GM18873 (cell line): ENCODE measurements around the gene CYP4F22.
"Not testable (repeated sequence)": the region's sequence is repeated elsewhere in the genome, so short reads cannot be mapped to it uniquely, and the experiment has no call there.

Experiments
- ATAC-seq: cut with Tn5 transposase; IDR thresholded peaks from one replicate; pipeline ENCODE4 v1.9.1; 2021; ENCODE audit warnings: mild to moderate bottlenecking, moderate library complexity, moderate number of reproducible peaks; ENCODE audit not compliant: unreplicated experiment, low FRiP score

The CYP4F22 gene

DNA sequence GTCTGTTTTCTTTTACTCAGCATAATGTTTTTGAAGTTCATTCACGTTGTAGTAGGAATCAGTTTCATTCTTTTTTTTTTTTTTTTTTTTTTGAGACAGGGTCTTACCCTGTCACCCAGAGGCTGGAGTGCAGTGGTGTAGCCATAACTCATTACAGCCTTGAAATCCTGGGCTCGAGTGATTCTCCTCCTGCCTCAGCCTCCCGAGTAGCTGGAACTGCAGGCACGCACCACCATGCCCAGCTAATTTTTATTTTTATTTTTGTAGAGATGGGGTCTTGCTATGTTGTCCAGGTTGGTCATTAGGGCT is 25.2 kb downstream of the CYP4F22 start:
- ATAC-seq = not testable (repeated sequence)

DNA sequence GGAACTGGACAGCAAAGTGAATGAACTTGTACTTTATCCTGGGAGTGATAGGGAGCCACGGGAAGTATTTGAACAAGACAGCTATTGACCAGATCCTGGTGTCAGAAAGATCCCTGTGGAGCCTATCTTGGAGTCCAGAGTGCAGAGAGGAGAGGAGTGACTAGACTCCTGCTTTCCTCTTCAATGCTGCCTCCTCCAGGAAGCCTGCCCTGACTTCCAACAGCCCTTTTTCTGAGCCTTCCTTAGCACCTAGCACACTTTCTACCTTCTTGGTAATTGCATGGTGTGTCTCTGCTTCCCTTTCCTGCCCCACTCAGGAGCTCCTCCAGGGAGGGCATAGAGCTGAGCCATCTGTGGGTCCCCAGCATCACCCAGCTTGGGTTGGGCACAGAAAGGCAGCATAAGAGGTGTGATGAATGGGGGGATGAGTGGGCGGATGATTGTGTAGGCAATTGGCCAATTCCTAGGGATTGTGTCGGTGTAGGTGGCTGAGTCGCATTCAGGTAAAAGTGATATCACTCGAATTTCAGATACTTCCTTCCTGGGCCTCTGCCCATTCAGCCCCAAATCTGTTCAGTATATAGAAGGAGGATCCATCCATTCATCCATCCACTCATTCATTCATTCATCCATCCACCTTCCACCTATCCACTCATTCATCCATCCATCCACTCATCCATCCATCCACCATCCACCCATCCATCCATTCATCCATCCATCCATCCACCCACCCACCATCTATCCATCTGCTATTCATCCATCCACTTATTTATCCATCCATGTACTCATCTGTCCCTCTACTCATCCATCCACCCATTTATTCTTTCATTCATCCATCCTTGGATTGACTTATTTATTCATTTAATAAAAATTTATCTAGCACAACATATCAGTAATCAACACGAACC is 26.9 kb downstream of the CYP4F22 start:
- ATAC-seq = no peak

DNA sequence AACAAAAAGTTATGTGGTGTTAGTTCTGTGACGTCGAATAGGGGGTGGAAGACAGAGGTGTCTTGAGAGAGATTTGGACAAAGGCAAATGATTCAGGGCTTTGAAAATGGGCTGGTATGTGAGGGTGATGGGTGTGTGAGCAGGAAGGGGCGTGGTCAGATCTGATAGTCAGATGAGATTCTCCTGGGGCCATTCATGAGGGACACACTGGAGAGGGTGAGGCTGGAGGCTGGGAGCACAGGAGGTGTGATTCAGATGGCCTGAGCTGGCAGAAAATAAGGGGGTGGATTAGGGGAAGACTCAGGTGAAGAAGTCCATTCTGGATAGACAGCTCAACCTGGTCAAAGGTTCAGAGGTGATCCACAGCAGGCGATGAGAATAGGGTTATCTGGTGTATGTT is 28.0 kb downstream of the CYP4F22 start:
- no peak for ATAC-seq

DNA sequence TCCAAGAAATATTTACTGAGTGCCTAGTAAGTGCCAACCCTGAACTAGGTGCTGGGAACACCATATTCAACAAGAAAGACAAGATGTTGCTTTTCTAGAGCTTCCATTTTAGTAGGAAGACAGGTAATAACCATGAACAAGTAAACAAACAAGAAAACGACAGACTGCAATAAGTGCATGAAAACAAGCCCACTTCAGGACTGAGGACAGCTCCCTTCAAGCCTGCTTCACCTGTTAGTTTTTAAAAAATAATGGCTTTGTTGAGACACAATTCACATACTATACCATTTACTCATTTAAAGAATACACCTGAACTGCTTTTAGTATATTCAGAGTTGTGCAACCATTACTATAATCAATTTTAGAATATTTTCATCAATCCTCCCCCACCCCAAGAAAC is 30.4 kb downstream of the CYP4F22 start:
- no peak for ATAC-seq

DNA sequence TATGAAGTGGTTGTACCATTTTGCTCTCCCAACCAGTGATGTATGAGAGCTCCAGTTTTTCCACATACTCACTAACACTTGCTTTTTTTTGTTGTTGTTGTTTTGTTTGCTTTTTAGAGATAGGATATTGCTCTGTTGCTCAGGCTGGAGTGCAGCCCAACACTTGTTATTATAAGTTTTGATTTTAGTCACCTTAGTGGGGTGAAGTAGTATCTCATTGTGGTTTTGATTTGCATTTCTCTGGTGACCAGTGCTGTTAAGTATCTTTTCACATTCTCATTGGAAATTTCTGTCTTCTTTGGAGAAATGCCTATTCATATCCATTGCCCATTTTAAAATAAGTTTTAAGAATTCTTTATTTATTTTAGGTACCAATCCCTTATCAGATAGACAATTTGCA is 31.3 kb downstream of the CYP4F22 start:
- no peak for ATAC-seq

DNA sequence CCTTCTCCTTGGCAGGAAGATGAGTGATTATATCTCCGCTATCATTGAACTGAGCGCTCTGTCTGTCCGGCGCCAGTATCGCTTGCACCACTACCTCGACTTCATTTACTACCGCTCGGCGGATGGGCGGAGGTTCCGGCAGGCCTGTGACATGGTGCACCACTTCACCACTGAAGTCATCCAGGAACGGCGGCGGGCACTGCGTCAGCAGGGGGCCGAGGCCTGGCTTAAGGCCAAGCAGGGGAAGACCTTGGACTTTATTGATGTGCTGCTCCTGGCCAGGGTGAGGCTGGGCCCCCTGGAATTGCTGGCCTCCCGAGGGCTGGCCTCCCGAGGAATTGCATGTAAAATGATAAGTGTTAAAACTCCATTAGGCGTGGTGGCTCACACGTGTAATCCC is 32.1 kb downstream of the CYP4F22 start:
- ATAC-seq = no peak

DNA sequence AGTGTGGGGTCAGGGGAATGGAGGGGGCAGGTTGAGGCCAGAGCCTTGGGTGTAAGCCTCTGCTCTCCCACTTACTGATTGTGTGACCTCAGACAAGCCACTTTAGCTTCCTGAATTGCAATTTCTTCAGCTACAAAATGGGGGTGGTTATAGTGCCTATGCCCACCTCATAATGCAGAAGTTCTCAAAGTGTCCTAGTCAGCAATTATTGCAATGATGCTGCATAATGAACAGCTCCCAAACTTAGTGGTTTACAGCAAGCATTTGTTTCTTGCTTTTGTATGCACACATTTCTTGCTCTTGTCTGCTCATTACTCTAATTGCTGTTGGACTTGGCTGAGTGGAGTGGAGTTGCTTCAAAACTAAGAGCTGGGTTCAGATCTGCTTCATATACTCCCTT is 36.0 kb downstream of the CYP4F22 start:
- ATAC-seq = no peak

DNA sequence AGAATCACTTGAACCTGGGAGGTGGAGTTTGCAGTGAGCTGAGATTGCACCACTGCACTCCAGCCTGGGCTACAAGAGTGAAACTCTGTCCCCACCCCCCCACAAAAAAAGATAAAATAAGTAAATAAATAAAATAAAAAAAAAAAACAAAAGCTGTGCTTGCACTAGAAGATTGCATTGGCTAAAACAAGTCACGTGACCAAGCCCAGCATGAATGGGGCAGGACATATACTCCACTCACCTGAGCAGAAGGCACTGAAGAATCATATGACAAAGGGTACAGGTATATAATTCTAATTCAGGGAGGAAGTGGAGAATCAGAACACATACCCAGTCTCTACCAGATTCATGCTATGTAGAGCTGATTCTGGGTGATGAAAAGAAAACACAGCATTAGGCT is 36.6 kb downstream of the CYP4F22 start:
- ATAC-seq = no peak

DNA sequence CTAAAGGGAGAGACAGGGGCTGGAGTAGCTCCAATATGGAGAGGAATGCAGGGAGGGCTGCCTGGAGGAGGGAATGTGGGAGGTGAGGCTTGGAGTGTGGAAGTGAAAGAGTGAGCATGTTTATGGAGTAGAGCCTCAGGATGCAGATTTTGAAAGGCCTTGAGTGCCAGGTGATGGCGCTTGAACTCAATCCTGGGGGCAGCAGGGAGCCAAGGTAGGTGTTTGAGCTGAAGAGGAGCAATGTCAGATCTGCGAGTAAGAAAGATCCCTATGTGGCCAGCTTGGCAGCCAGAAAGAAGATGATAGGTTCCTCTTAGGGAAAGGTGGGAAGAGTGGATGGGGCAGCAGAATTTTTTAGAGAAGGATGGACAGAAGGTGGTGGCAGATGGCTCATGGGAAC is 40.3 kb downstream of the CYP4F22 start:
- no peak for ATAC-seq

DNA sequence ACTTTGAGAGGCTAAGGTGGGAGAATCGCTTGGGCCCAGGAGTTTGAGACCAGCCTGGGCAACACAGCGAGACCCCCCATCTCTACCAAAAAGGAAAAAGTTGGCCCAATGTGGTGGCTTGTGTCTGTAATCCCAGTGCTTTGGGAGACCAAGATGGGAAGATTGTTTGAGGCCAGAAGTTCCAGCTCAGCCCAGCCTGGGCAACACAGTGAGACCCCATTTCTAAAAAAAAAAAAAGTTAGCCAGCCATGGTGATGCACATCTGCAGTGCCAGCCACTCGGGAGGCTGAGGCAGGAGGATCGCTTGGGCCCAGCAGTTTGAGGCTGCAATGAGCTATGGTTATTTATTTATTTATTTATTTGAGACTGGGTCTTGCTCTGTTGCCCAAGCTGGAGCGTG is 41.3 kb downstream of the CYP4F22 start:
- ATAC-seq = no peak

DNA sequence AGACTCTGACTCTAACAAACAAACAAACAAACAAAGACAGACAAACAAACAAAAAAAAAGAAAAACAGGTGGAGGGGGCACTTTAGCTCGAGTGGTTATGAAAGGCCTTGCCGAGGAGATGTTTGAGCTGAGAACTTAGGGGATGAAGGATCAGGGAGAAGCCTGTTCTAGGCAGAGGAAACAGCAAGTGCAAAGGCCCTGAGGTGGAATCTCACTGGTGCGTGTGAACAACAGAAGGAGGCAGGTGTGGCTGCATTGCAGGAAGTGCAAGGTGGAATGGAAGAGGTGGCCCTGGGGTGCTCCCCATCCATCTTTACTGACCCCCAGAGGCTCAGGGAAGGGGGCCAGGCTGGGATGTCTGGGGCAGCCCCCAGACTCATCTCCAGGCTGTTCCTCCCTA is 41.9 kb downstream of the CYP4F22 start:
- no peak for ATAC-seq

DNA sequence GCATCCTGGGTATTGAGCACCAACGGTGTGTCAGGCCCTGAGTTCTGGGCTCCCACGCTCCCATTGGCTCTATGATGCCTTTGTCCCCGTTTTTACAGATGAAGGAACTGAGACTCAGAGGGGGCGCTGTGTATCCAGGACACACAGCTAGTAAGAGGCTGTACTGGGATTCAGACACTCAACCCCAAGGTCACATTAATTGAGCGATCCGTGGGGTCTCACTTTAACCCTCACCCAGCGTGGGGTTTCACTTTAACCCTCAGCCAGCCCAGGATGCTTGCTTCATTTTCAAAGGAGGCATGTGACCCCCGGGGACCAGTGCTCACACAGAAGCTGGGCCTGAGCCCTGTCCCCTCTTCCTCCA is 42.6 kb downstream of the CYP4F22 start:
- ATAC-seq = no peak

DNA sequence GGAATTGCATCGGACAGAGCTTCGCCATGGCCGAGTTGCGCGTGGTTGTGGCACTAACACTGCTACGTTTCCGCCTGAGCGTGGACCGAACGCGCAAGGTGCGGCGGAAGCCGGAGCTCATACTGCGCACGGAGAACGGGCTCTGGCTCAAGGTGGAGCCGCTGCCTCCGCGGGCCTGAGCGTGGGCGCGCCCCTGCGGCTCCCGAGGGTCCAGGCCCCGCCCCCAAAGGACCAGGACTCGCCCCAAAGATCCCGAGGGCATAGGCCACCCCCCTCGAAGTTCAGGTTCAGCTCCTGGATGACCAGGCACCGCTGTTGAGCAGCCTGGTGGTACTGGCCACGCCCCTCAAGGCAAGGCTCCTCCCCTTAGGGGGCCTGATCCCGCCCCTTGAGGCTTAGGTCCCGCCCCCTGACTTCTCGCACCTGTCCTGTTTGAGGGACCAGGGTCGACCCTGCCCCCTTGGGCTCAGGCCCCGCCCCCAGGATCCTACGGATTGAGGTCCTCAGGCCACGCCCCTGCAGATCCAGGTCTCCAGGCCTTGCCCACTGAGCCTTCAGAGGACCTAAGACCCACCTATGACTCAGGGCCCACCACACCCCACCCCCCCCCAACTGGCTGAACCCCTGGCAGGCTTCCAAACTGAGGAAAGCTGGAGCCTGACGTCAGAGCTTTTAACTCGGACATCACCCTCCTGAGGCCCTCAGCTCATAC is 43.1 kb downstream of the CYP4F22 start:
- ATAC-seq = no peak

DNA sequence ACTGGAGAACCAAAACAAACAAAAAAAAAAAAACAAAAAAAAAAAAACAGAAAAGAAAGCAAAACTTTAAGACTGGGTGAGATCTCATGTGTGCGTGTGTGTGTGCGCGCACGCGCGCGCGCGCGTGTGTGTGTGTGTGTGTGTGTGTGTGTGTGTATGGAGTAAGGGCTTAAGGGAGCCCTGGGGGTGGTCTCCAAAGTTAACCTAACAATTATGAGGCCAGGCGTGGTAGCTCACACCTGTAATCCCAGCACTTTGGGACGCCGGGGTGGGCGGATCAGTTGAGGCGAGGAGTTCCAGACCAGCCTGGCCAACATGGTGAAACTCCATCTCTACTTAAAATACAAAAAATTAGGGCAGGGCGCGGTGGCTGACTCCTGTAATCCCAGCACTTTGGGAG is 46.7 kb downstream of the CYP4F22 start:
- no peak for ATAC-seq

DNA sequence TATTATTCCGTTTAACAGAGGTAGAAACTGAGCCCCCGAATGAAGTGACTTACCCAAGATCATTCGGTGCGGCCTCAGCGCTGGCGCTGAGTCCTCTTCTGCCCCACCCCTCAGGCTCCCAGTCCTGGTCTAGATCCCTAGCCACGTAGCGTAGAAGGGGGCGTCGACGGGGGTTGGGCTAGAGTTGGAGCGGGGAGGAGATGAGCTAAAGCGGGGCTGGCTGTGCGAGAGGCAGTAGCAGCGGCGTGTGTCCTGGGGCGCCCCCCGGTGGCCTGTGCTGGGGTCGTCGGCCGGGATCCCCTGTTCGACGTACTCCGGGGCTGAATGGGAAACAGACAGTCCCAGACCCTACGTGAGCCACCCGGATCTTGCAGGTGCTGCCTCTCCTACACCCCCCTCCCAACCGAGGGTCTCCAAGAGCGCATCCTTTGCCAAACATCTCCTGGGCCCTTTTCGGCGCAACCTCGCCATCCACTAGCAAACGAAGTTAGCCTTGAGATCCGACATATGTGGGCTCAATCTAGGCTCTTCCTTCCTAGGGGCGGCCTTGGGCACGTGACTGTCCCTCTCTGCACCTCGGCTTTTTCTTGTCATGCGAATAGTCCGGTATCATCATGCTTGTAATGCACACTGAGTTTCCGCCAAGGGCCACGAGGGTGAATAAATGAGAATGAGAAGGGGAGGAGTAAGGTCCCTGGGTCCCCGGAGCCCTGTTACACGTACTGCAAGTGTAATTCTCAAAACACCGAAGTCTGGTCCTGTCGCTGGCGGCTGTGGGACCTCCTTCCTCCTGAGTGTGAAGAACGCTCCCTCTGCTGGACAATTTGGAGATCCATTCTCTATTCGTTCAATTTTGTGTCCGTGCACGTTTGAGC is 47.7 kb downstream of the CYP4F22 start:
- ATAC-seq = peak; percentile 57

DNA sequence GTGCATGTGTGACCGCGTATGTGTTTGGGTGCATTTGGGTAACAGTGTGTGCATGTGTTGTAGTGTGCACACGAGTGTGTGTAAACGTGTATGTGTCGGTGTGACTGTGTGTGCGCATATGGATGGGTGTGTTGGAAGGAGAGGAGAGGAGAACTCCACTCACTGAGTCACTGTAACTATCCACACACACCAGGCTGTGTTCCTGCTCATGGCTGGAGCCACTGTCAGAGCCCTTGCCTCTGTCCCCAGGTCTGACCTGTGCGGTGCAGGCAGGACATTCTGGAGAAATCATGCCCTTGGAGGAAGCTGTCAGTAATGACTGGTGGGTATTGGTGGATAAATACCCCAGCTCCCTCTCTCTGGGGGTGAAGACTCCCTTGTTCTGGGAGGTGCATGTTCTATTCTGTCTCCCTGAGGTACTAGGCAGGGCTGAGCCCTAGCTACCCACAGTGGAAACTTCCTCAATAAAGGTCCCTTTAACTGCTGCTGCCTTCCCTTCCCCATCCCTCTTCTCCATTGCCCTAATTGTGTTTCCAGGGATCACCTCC is 48.4 kb downstream of the CYP4F22 start:
- no peak for ATAC-seq

DNA sequence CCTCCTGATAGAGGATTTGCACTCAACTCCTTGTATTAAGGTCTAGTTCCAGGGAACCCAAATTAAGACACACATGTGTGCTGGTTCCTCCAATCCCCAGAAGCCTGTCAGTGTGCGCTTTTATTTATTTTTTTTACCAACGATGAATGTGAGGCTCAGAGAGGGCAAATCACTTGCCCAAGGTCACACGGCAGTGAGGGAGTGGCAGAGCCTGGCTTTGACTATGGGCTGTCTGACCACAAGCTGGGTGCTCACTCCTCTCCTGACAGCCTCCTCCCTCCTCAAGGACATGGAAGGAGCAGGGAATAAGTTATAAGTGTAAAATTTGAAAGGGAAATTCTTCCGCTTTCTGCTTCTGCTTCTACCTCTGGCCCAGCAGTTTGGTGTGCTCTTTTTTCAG is 48.9 kb downstream of the CYP4F22 start:
- no peak for ATAC-seq

DNA sequence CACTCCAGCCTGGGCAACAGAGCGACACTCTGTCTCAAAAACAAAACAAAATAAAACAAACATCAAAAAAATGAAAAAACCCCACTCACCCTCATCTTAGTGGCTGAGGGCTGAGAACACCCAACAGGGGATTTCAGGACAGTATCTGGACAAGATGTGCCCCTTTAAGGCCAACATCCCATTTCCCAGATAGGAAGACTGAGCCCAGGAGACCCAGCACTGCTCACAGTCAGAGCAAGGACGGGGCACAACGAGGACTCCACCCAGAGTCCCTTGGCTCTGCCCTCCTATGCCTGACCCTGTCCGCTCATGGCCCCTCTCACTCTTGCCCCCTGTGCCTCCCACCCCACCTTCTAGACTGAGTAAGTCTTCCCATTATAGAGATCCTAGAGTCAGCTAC is 53.8 kb downstream of the CYP4F22 start:
- no peak for ATAC-seq

DNA sequence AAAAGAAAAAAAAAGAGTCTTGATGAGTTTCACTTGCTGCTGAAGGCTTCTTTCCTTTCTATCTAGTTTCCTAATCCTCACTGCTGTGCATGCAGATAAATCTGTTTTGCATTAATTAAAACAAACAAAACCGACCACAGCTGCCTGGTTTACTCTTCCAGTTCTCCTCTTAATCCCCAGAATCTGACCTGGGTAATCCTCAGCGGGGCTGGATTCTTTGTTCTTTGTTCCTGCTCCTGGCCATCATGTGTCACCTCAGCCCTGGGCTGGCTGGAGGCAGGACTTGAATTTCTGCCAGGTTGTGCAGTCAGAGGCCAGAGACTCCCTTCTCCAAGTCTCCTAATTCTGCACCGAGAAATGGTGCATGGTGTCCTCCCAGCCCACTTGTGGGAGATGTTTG is 54.5 kb downstream of the CYP4F22 start:
- no peak for ATAC-seq

DNA sequence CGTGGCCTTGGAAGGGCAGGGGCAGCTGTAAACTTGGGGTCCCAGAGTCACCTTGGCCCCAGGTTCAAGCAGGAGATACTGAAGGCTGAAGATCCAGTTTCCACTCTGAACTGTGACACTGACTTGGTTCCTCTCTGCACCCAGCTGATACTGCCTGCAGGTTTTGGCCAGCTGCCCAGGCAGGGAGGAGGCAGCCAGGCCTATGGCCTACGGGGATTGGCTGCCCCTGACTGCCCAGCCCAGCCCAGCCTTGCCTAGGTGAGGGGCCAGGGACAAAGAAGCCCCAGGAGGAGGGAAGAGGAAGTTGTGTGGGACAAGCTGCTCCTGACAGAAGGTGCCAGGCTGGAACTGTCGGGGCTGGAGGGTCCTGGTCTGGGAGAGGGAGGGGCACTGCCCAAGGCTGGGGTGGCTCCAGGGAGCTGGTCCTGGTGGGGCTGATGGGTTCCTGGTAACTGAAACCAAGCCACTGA is 55.0 kb downstream of the CYP4F22 start:
- no peak for ATAC-seq

DNA sequence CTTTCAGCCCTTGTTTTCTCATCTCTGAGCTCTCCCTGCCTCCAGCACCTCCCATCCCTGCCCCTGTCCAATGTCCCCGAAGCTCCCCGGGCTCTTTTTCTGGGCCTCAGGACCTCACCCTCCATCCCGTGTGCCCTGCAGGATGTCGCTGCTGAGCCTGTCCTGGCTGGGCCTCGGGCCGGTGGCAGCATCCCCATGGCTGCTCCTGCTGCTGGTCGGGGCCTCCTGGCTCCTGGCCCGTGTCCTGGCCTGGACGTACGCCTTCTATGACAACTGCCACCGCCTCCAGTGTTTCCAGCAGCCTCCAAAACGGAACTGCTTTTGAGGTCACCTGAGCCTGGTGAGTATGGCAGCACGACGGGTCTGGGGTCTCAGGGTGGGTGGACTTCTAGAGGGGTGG is 55.6 kb downstream of the CYP4F22 start:
- ATAC-seq = no peak
